ENCODE data around the gene TOX2.

Gene TOX2

GRCh38 chr20:44066645-44067606 is 152.3 kb downstream of the TOX2 start:
- DNase-seq = no peak

GRCh38 chr20:44067650-44068081 is 153.0 kb downstream of the TOX2 start:
- no peak for DNase-seq

GRCh38 chr20:44068316-44069201 is 153.9 kb downstream of the TOX2 start:
- DNase-seq = no peak

- peak; percentile 78 for DNase-seq
Observed at GRCh38 chr20:44069203-44070011, 154.8 kb downstream of the TOX2 start.

- DNase-seq = peak; percentile 62
Observed at GRCh38 chr20:44070139-44070900, 155.7 kb downstream of the TOX2 start.

- DNase-seq = no peak
Observed at GRCh38 chr20:44071057-44071456, 156.4 kb downstream of the TOX2 start.

- no peak for DNase-seq
Observed at GRCh38 chr20:44071526-44072111, 157.0 kb downstream of the TOX2 start.

GRCh38 chr20:44072384-44072783 is 157.7 kb downstream of the TOX2 start:
- no peak for DNase-seq

GRCh38 chr20:44073011-44073674 is 158.5 kb downstream of the TOX2 start:
- no peak for DNase-seq

GRCh38 chr20:44073675-44074071 is 159.0 kb downstream of the TOX2 start:
- no peak for DNase-seq

- DNase-seq = no peak
Observed at GRCh38 chr20:44074252-44075151, 159.8 kb downstream of the TOX2 start.

- no peak for DNase-seq
Observed at GRCh38 chr20:44075191-44075949, 160.7 kb downstream of the TOX2 start.

GRCh38 chr20:44075950-44076232 is 161.2 kb downstream of the TOX2 start:
- no peak for DNase-seq

GRCh38 chr20:44079291-44079690 is 164.6 kb downstream of the TOX2 start:
- DNase-seq = no peak

- no peak for DNase-seq
Observed at GRCh38 chr20:44080064-44080463, 165.4 kb downstream of the TOX2 start.

- peak; percentile 82 for DNase-seq
Observed at GRCh38 chr20:44080646-44081267, 166.1 kb downstream of the TOX2 start.

GRCh38 chr20:44081476-44081875 is 166.8 kb downstream of the TOX2 start:
- DNase-seq = no peak

- DNase-seq = no peak
Observed at GRCh38 chr20:44081888-44082287, 167.2 kb downstream of the TOX2 start.
